NB4 (cell line): ENCODE data around the gene RGS17.

Experiments
- CTCF ChIP-seq: IDR thresholded peaks from one replicate; pipeline ENCODE4 v1.5.1; 2012; ENCODE audit warnings: low read depth, low read length
- MYC ChIP-seq: IDR thresholded peaks from 2 replicates; pipeline ENCODE4 v1.6.1; 2011; ENCODE audit warnings: low read depth, low read length
- POLR2A ChIP-seq: IDR thresholded peaks from 2 replicates; pipeline ENCODE4 v1.6.1; 2011; ENCODE audit warnings: mild to moderate bottlenecking; ENCODE audit not compliant: insufficient read length; ENCODE audit errors: extremely low read depth

- no peak for TF ChIP-seq CTCF
- no peak for TF ChIP-seq POLR2A
- no peak for TF ChIP-seq MYC
Observed at GRCh38 chr6:153083869-153084268, 47.2 kb downstream of the RGS17 start.
